ENCODE data around the gene LINGO1. TPM values are rescaled to one million over a fixed set of nuclear protein-coding genes. Genes with fewer than 3 reads are reported as not detected.
A peak's percentile ranks its signal among the peaks of the same experiment; 100 is the strongest.

The LINGO1 gene
- total and polyA plus RNA-seq, 5 donors from 2014 or later, result not detected

DNA sequence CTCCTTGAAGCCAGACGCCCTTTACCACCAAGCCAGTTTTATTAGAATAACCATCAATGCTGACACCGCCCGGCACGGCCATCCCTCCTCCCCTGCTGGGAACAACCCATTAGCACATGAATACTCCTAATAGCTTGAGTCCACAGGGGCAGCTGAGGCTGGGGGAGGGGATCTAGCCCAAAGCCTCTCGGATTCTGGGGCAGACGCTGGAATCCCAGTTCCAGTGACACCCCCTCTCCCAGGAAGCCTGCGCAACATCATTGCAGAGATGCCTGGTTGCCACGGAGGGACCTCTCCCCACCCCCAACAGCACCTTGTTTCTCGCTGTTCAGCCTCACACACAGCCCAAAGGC is 1.2 kb upstream of the LINGO1 start:
- Histone ChIP-seq H3K27me3 (ENCODE audit: control insufficient read depth, insufficient read depth, low read length) (peaks cover 3% of the 10 kb centered on the region), H3K4me3 (ENCODE audit: low read depth, low read length) (no peak overlapping the region), H3K4me1 (ENCODE audit: control insufficient read depth, insufficient read depth, low read length, poor library complexity, severe bottlenecking) (peaks cover 6% of the 10 kb centered on the region), H3K27ac (ENCODE audit: insufficient read depth, low read length, poor library complexity, severe bottlenecking) (no peak overlapping the region), H3K36me3 (ENCODE audit: control insufficient read depth, insufficient read depth, low read length) (no peaks in the 10 kb centered on the region), H3K9me3 (ENCODE audit: control insufficient read depth in 2 of 2, low read length in 2 of 2) (no peaks in the 10 kb centered on the region)
- DNase-seq, result no peak
- H3K27ac Mint-ChIP-seq, result no peak overlapping the region
- H3K4me3 Mint-ChIP-seq, result peak overlapping the region in 2 of 4 donors; percentile 69
- H3K36me3 Mint-ChIP-seq, result peaks cover 4% of the 10 kb centered on the region
- peaks cover 49% of the 10 kb centered on the region for H3K27me3 Mint-ChIP-seq
- H3K9me3 Mint-ChIP-seq, result peaks cover 0 to 5% (median 0%) of the 10 kb centered on the region in 7 donors
- no peak for ATAC-seq (ENCODE audit: low read depth in 2 of 2)
- peaks cover 0 to 12% (median 9%) of the 10 kb centered on the region in 4 donors for H3K4me1 Mint-ChIP-seq

DNA sequence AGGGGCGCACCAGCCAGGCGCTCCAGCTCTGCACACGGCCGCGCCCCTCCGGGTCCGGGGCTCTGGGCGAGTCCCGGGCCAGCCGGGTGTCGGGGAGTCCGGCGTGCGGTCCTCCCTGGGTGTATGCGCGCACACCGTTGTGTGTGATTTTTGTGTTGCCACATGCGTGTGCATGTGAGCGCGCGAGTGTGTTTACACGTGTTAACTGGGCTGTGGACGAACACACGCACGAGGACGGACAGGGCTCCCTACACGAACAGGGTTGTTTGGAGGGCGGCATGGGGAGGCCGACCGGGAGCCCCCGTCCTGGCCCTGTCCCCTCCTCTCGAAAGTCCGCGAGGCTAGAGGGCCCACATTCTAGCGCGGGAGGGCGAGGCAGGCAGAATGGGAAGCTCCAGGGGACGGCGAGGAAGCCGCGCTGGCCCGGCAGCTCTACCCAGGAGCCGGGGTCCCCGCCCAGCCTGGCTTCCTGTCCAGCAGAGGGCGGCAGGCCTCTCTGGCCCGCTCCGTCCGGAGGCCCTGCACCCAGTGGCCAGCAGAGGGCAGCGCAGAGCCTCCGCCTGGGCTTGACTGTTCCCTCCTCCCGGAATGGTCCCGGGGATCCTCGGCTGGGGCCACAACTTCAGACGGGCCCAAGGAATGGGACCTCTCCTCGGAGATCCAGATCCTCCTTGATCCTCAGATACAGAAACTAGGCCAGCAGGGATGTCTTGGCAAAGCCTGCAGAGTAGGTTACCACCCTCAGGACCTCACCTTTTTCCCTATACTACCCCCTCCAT is 611 bp upstream of the LINGO1 start:
- H3K36me3 ChIP-seq (ENCODE audit: control insufficient read depth, insufficient read depth, low read length), result no peaks in the 10 kb centered on the region
- H3K27me3 ChIP-seq (ENCODE audit: control insufficient read depth, insufficient read depth, low read length), result peaks cover 3% of the 10 kb centered on the region
- Mint-ChIP-seq H3K27ac (no peak overlapping the region), H3K4me1 (peaks cover 0 to 12% (median 9%) of the 10 kb centered on the region in 4 donors), H3K9me3 (peaks cover 0 to 5% (median 0%) of the 10 kb centered on the region in 7 donors), H3K4me3 (peak overlapping the region in 2 of 4 donors; percentile 69), H3K27me3 (peaks cover 50% of the 10 kb centered on the region), H3K36me3 (peaks cover 4% of the 10 kb centered on the region)
- no peak overlapping the region for H3K4me3 ChIP-seq (ENCODE audit: low read depth, low read length)
- peaks cover 6% of the 10 kb centered on the region for H3K4me1 ChIP-seq (ENCODE audit: control insufficient read depth, insufficient read depth, low read length, poor library complexity, severe bottlenecking)
- ATAC-seq (ENCODE audit: low read depth in 2 of 2), result peak; percentile 61 to 64
- peak in 1 of 3 donors; percentile 32 for DNase-seq
- no peaks in the 10 kb centered on the region for H3K9me3 ChIP-seq (ENCODE audit: control insufficient read depth in 2 of 2, low read length in 2 of 2)
- no peak overlapping the region for H3K27ac ChIP-seq (ENCODE audit: insufficient read depth, low read length, poor library complexity, severe bottlenecking)

DNA sequence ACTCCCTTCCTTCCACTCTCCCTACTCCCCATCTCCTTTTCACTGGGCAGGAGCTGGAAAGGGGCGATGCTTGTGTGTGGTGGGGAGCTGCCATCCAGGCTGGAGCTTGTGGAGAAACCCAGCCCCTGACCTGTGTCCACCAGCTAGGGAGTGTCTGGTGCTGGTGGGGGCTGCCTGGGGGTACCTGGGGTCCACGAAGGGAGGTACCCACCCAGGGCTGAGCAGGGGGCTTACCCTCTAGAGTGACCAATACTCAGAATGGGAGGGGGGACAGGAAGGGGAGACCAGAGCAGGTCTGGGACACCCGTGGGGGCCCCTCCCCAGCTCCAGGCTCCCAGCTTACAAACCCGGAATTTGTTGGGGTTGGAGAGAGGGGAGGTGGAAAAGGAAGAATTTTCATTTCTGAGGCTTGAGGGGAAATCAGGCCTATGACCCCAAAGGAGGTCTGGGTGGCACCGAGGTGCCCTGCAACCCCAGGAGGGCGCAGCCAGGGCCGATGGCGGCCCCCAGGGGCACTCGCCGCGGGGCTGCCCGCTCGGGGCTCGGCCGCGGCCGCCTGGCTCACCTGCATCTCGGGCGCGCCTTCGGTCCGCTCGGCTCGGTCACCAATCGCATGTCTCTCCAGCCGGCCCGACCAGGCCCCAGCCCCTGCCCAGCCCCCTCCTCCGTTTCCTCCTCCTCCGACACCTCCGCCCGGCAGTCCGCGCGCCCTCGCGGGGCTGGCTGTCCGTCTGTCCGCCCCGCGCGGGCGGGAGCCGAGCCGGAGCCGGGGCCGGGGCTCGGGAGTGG is 773 bp downstream of the LINGO1 start:
- H3K36me3 ChIP-seq (ENCODE audit: control insufficient read depth, insufficient read depth, low read length), result no peaks in the 10 kb centered on the region
- no peak overlapping the region for H3K4me3 Mint-ChIP-seq
- no peaks in the 10 kb centered on the region for H3K9me3 ChIP-seq (ENCODE audit: control insufficient read depth in 2 of 2, low read length in 2 of 2)
- H3K4me1 ChIP-seq (ENCODE audit: control insufficient read depth, insufficient read depth, low read length, poor library complexity, severe bottlenecking), result peaks cover 6% of the 10 kb centered on the region
- peaks cover 0 to 12% (median 9%) of the 10 kb centered on the region in 4 donors for H3K4me1 Mint-ChIP-seq
- H3K9me3 Mint-ChIP-seq, result peaks cover 0 to 5% (median 0%) of the 10 kb centered on the region in 7 donors
- H3K27ac Mint-ChIP-seq, result no peak overlapping the region
- ATAC-seq (ENCODE audit: low read depth in 2 of 2) (no peak), DNase-seq (no peak)
- H3K36me3 Mint-ChIP-seq, result peaks cover 4% of the 10 kb centered on the region
- H3K27ac ChIP-seq (ENCODE audit: insufficient read depth, low read length, poor library complexity, severe bottlenecking), result no peak overlapping the region
- H3K4me3 ChIP-seq (ENCODE audit: low read depth, low read length), result no peak overlapping the region
- peaks cover 44% of the 10 kb centered on the region for H3K27me3 Mint-ChIP-seq
- peaks cover 3% of the 10 kb centered on the region for H3K27me3 ChIP-seq (ENCODE audit: control insufficient read depth, insufficient read depth, low read length)

- H3K4me3 ChIP-seq (ENCODE audit: low read depth, low read length), result no peak overlapping the region
- H3K27me3 Mint-ChIP-seq, result peaks cover 39% of the 10 kb centered on the region
Measured at GRCh38 chr15:77630956-77631744, 1.6 kb downstream of the LINGO1 start.

DNA sequence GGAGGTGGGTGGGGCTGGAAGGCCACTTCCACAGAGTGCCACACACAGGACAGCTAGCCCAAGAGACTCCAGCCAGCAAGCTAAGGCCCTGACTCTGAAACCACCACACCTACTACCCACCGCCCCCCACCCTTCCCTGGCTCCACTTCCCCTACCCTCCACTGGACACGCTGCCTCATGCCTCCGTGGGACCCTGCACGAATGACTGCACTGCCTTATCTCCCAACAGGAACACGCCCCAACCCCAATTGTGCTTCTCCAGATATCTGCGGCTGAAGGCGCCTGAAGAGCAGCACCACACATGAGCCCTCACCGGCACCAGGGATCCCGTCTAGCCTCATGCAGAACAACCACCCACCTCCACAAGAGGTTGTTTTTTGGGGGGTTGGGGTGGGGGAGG is 2.7 kb downstream of the LINGO1 start:
- Mint-ChIP-seq H3K27ac (no peak overlapping the region), H3K27me3 (peaks cover 31% of the 10 kb centered on the region)

More at GRCh38 chr15:77630956-77631744, 1.6 kb downstream of the LINGO1 start:
- Histone ChIP-seq H3K36me3 (ENCODE audit: control insufficient read depth, insufficient read depth, low read length) (no peaks in the 10 kb centered on the region), H3K27ac (ENCODE audit: insufficient read depth, low read length, poor library complexity, severe bottlenecking) (no peak overlapping the region), H3K27me3 (ENCODE audit: control insufficient read depth, insufficient read depth, low read length) (peaks cover 3% of the 10 kb centered on the region), H3K4me1 (ENCODE audit: control insufficient read depth, insufficient read depth, low read length, poor library complexity, severe bottlenecking) (peaks cover 6% of the 10 kb centered on the region), H3K9me3 (ENCODE audit: control insufficient read depth in 2 of 2, low read length in 2 of 2) (no peaks in the 10 kb centered on the region)
- ATAC-seq (ENCODE audit: low read depth in 2 of 2) (no peak), DNase-seq (no peak)
- Mint-ChIP-seq H3K27ac (no peak overlapping the region), H3K9me3 (peaks cover 0 to 5% (median 0%) of the 10 kb centered on the region in 7 donors), H3K4me1 (peaks cover 0 to 12% (median 9%) of the 10 kb centered on the region in 4 donors), H3K4me3 (peak overlapping the region in 1 of 4 donors; percentile 8), H3K36me3 (peaks cover 4% of the 10 kb centered on the region)

GRCh38 chr15:77629070-77630030 is 3.4 kb downstream of the LINGO1 start:
- no peak overlapping the region for H3K4me3 ChIP-seq (ENCODE audit: low read depth, low read length)
- ATAC-seq (ENCODE audit: low read depth in 2 of 2), result no peak
- Mint-ChIP-seq H3K9me3 (peaks cover 0 to 4% (median 0%) of the 10 kb centered on the region in 7 donors), H3K27me3 (peaks cover 29% of the 10 kb centered on the region), H3K4me3 (peak overlapping the region in 1 of 4 donors; percentile 1), H3K36me3 (no peaks in the 10 kb centered on the region), H3K4me1 (peaks cover 0 to 9% (median 7%) of the 10 kb centered on the region in 4 donors), H3K27ac (no peak overlapping the region)
- H3K4me1 ChIP-seq (ENCODE audit: control insufficient read depth, insufficient read depth, low read length, poor library complexity, severe bottlenecking), result peaks cover 6% of the 10 kb centered on the region
- no peak for DNase-seq
- no peak overlapping the region for H3K27ac ChIP-seq (ENCODE audit: insufficient read depth, low read length, poor library complexity, severe bottlenecking)
- no peaks in the 10 kb centered on the region for H3K9me3 ChIP-seq (ENCODE audit: control insufficient read depth in 2 of 2, low read length in 2 of 2)
- H3K36me3 ChIP-seq (ENCODE audit: control insufficient read depth, insufficient read depth, low read length), result no peaks in the 10 kb centered on the region
- peaks cover 3% of the 10 kb centered on the region for H3K27me3 ChIP-seq (ENCODE audit: control insufficient read depth, insufficient read depth, low read length)

More for the DNA sequence above, 2.7 kb downstream of the LINGO1 start:
- no peaks in the 10 kb centered on the region for H3K36me3 ChIP-seq (ENCODE audit: control insufficient read depth, insufficient read depth, low read length)
- H3K4me3 ChIP-seq (ENCODE audit: low read depth, low read length), result no peak overlapping the region
- DNase-seq (no peak), ATAC-seq (ENCODE audit: low read depth in 2 of 2) (no peak)
- peaks cover 6% of the 10 kb centered on the region for H3K4me1 ChIP-seq (ENCODE audit: control insufficient read depth, insufficient read depth, low read length, poor library complexity, severe bottlenecking)
- peaks cover 3% of the 10 kb centered on the region for H3K27me3 ChIP-seq (ENCODE audit: control insufficient read depth, insufficient read depth, low read length)
- H3K4me3 Mint-ChIP-seq, result no peak overlapping the region
- H3K36me3 Mint-ChIP-seq, result no peaks in the 10 kb centered on the region
- H3K9me3 ChIP-seq (ENCODE audit: control insufficient read depth in 2 of 2, low read length in 2 of 2), result no peaks in the 10 kb centered on the region
- H3K27ac ChIP-seq (ENCODE audit: insufficient read depth, low read length, poor library complexity, severe bottlenecking), result no peak overlapping the region
- peaks cover 0 to 5% (median 0%) of the 10 kb centered on the region in 7 donors for H3K9me3 Mint-ChIP-seq
- peaks cover 0 to 10% (median 8%) of the 10 kb centered on the region in 4 donors for H3K4me1 Mint-ChIP-seq
